Lower lobe of right lung (tissue), 2 donors: Measurements from ENCODE around the gene ANGPTL8. TPM values are rescaled to one million over a fixed set of nuclear protein-coding genes. Genes with fewer than 3 reads are reported as not detected.

Experiments used
- ATAC-seq, 2 donors: fragments of 200-7000 bp; cut with Tn5 transposase; one replicate each; pipeline ENCODE4 v1.9.1; 2020 to 2022; ENCODE audit warnings: mild to moderate bottlenecking in 2 of 2, moderate library complexity in 2 of 2
- DNase-seq: peaks from one replicate; pipeline ENCODE4 v3.0.0-alpha.2; 2020
- H3K27ac ChIP-seq: fragments of 200-600 bp; one replicate; pipeline ENCODE4 v1.8.0; 2022
- H3K27me3 ChIP-seq: fragments of 200-600 bp; one replicate; pipeline ENCODE4 v1.8.0; 2022; ENCODE audit warnings: low read depth
- H3K36me3 ChIP-seq: fragments of 200-600 bp; one replicate; pipeline ENCODE4 v1.8.0; 2022; ENCODE audit warnings: mild to moderate bottlenecking
- H3K4me1 ChIP-seq: fragments of 200-600 bp; one replicate; pipeline ENCODE4 v1.8.0; 2022
- H3K4me3 ChIP-seq: fragments of 200-600 bp; one replicate; pipeline ENCODE4 v1.8.0; 2022; ENCODE audit warnings: mild to moderate bottlenecking
- H3K9me3 ChIP-seq: fragments of 200-600 bp; one replicate; pipeline ENCODE4 v1.8.0; 2022
- intact Hi-C: fragments of 100-400 bp; cut with DNase I; formaldehyde crosslinking; loops from one replicate; pipeline ENCODE4 v1.11.0; 2022
- total RNA-seq: library from RNA; stranded (reverse); fragmentation: NEBNext Ultra II Directional; extraction: Animal tissue kit (Norgen Biotek cat#: 25700); gene quantifications from one replicate; pipeline ENCODE4 v1.2.1, GENCODE V29; 2021
- TF ChIP-seq, protein P1 (sequence below): fragments of 200-600 bp; IDR thresholded peaks from one replicate; pipeline ENCODE4 v1.8.0; 2022; ENCODE audit warnings: antibody characterized with exemption, mild to moderate bottlenecking
- donor health status: DM: no; HTN: yes; CAD: no; lungs with severe emphysema.

Gene ANGPTL8
- total RNA-seq, 1 donor from 2014 or later, result not detected

DNA sequence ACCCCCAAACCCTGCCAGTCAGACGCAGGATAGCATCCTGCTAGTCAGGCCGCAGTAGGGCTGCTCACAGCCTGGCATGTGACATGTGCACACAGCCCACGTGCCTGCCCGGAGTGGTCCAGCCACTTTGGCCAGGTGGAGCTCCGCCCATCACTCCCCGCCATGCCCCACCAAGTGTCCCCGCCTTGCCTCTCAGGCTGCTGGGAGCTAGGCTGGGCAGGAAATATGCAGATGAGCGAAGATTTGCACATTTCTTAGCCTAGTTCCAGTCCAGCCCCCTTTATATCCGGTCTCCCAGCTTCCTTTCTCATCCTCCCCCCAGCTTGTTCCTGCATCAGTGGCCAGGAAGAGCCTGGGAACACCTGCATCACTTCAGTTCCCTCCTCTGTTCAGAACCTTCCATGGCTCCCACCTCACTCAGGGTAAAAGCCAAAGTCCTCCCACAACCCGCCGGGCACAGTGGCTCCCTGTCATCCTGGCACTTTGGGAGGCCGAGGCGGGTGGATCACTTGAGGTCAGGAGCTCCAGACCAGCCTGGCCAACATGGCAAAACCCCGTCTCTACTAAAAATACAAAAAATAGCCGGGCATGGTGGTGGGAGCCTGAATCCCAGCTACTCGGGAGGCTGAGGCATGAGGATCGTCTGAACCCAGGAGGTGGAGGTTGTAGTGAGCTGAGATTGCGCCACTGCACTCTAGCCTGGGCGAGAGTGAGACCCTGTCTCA lies 25.2 kb downstream of the ANGPTL8 start:
- Histone ChIP-seq H3K27me3 (no peaks in the 10 kb centered on the region), H3K27ac (peak overlapping the region; percentile 63), H3K36me3 (no peaks in the 10 kb centered on the region), H3K9me3 (no peaks in the 10 kb centered on the region), H3K4me1 (peaks cover 58% of the 10 kb centered on the region), H3K4me3 (no peak overlapping the region)
- intact Hi-C loops, result no loop called here
- ATAC-seq (peak; percentile 90 to 92), DNase-seq (peak; percentile 89)
- TF ChIP-seq, protein P1, sequence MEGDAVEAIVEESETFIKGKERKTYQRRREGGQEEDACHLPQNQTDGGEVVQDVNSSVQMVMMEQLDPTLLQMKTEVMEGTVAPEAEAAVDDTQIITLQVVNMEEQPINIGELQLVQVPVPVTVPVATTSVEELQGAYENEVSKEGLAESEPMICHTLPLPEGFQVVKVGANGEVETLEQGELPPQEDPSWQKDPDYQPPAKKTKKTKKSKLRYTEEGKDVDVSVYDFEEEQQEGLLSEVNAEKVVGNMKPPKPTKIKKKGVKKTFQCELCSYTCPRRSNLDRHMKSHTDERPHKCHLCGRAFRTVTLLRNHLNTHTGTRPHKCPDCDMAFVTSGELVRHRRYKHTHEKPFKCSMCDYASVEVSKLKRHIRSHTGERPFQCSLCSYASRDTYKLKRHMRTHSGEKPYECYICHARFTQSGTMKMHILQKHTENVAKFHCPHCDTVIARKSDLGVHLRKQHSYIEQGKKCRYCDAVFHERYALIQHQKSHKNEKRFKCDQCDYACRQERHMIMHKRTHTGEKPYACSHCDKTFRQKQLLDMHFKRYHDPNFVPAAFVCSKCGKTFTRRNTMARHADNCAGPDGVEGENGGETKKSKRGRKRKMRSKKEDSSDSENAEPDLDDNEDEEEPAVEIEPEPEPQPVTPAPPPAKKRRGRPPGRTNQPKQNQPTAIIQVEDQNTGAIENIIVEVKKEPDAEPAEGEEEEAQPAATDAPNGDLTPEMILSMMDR, result no peak

DNA sequence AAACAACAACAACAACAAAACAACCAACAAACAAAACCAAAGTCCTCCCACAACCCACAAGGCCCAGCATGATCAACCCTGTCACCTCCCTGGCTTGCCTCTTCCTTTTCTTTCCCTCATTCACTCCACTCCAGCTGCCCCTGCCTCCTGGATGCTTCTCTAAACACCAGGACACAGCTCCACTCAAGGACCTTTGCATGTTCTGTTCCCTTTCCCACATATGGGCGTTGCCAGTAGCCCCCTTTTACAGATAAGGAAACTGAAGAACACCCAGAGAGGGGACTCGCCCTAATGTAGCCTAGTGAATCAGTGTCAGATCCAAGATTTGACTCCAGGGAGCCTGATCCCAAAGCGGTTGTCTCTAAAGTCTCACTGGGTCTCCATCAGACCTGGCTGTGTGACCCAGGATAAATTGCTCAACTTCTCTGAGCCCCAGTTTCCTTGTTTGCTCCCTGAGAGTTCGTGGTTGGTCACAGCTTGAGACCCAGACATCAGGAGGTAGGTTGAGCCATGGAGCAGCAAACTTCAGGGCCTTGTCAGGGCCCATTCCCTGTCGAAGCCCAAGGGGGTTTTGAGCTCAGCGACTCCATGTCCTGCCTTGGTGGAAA lies 25.9 kb downstream of the ANGPTL8 start:
- Histone ChIP-seq H3K4me3 (no peak overlapping the region), H3K27ac (peak overlapping the region; percentile 63), H3K9me3 (no peaks in the 10 kb centered on the region), H3K4me1 (peaks cover 58% of the 10 kb centered on the region), H3K36me3 (no peaks in the 10 kb centered on the region), H3K27me3 (no peaks in the 10 kb centered on the region)
- intact Hi-C loops, result no loop called here
- TF ChIP-seq, protein P1, result no peak
- DNase-seq (no peak), ATAC-seq (no peak)

DNA sequence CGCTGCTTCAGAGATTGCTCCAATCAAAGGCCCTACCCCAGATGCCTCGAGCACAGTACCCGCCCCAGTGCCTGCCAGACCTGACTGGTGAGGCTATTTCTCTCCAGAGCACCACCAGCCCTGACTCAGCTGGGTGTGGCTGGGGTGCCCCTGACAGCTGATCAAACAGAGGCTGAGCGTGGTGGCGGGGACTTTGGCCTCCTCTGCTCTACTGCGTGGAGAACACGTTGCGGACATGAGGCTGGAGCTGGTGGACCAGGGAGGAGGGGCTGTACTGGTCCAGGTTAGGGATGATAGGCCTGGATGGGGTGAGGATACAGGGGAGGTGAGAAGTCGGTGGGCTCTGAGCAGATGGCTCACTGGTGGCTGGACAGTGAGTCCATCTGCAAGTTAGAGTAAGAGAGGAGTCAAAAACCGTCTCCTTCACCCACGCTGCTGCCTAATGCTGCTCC lies 26.4 kb downstream of the ANGPTL8 start:
- DNase-seq (peak; percentile 68), ATAC-seq (peak; percentile 15 to 51)
- Histone ChIP-seq H3K4me1 (peaks cover 58% of the 10 kb centered on the region), H3K36me3 (no peaks in the 10 kb centered on the region), H3K9me3 (no peaks in the 10 kb centered on the region), H3K27ac (peak overlapping the region; percentile 63), H3K27me3 (no peaks in the 10 kb centered on the region), H3K4me3 (no peak overlapping the region)
- TF ChIP-seq, protein P1, result no peak
- intact Hi-C loops, result no loop called here

DNA sequence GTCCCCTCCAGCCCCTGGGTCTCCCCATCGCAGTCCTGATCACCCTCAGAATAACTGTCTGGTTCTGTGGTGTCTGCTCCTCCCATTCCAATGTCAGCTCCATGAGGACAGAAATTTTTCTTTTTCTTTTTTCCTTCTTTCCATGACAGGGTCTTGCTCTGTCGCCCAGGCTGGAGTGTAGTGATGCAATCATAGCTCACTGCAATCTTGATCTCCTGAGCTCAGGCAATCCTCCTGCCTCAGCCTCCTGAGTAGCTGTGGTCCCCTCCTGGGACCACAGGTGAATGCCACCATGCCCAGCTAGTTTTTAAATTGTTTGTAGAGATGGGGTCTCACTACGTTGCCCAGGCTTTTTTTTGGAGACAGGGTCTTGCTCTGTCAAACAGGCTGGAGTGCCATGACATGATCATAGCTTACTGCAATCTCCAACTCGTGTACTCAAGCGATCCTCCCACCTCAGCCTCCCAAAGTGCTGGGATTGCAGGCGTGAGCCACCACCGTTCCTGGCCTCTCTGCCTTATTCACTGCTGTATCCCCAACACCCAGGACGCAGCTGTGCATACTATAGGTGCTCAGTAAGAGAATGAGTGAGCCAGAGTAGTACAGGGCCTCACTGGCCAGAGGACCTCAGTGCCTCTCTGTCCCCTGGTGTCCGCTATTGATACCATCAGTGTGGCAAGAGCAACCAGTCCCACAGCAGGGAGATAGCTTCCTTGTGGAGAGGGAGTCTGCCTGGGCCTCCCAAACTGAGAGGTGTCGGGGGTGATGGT lies 28.1 kb downstream of the ANGPTL8 start:
- TF ChIP-seq, protein P1, result no peak
- Histone ChIP-seq H3K9me3 (no peaks in the 10 kb centered on the region), H3K4me3 (no peak overlapping the region), H3K36me3 (no peaks in the 10 kb centered on the region), H3K27me3 (no peaks in the 10 kb centered on the region), H3K4me1 (peaks cover 50% of the 10 kb centered on the region), H3K27ac (peak overlapping the region; percentile 80)
- DNase-seq, result no peak
- intact Hi-C loops, result no loop called here
- ATAC-seq, result no peak

DNA sequence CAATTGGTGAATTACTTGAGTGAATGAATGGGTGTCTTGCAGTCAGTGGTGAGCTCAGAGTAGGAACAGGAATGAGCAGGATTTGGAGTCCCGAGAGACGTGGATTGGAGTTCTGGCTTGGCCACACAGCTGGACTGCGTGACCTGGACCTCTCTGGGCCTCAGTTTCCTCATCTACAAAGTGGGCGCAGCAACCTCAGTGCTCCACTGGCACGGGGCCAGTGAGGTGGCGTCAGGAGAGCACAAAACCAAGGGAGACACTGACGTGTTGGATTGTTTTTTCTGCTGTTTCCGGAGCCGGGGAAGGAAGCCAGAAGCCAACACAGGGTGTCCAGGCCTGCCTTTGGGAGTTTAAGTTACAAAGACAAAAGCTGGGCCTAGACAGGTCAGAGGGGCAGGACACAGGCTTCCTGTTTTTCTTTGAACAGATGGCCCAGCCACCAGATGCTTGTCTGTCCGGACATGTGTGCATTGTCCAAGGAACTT lies 29.4 kb downstream of the ANGPTL8 start:
- Histone ChIP-seq H3K27me3 (no peaks in the 10 kb centered on the region), H3K27ac (peak overlapping the region; percentile 80), H3K4me1 (peaks cover 36% of the 10 kb centered on the region), H3K9me3 (no peaks in the 10 kb centered on the region), H3K4me3 (no peak overlapping the region), H3K36me3 (no peaks in the 10 kb centered on the region)
- TF ChIP-seq, protein P1, result no peak
- peak; percentile 52 to 58 for ATAC-seq
- intact Hi-C loops, result no loop called here
- peak; percentile 60 for DNase-seq
